GM21825 (cell line): ENCODE measurements around the gene TRMT61B.

Experiments
- ATAC-seq: cut with Tn5 transposase; IDR thresholded peaks from one replicate; pipeline ENCODE4 v1.9.1; 2021; ENCODE audit warnings: mild to moderate bottlenecking, moderate library complexity; ENCODE audit not compliant: unreplicated experiment

Gene TRMT61B

DNA sequence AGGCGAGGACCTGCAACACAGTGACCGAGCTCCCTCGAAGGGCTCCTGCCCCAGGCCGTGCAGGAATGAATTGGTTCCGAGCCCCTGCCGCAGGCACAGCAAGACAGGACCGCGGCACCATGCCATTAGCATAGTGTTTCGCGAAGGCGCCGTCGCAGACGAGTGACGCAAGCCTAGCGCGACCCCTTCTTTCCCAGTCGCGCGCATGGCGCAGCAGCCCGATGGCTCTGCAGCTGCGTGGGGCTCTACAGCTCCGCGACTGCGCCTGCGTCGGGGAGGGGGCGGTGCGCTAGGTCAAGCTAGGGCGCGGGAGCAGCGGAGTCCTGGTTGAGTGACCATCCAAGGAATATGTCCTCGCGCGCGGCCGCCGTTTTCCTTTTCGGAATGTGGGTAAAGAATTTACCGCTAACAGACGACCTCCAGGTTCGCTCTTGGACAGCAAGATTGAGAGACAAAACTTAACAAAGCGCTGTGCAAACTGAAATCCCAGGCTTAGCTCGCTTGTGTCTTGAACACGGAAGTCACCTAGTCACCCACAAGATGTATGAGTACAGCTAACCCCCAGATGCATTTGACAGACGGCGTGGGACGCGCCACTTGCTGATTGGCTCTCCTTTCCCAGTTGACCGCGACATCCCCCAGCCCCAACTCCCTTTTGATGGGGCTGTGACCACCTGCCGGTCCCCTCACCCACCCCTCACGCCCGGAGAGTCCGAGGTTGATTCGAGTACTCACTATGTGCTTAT lies at the start of gene TRMT61B:
Gene TRMT61B, minus strand, starts transcription at position 164 of the 746 bp plus-strand sequence. Its CDS starts 32 bp downstream, at position 132.
- ATAC-seq, result peak; percentile 92

DNA sequence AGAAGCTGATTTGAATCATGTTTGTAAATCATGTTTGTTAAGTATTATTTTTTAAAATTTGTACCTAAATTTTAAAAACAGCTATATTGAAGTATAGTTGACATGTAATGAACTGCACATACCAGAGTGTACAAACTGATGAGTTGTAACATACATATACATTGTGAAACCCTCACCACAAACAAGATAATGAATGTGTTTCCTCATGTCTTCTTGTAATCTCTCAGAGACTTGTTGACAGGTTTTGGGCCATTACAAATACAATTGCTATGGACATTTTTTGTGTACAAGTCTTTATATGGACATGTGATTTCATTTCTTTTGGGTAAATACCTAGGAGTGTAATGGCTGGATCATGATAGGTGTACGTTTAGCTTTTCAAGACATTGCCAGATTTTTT lies 45.8 kb upstream of the TRMT61B start:
- no peak for ATAC-seq

- no peak for ATAC-seq
These were observed 39.7 kb upstream of the TRMT61B start for GRCh38 chr2:28909655-28910353.

GRCh38 chr2:28908172-28908571 lies 38.1 kb upstream of the TRMT61B start:
- no peak for ATAC-seq

DNA sequence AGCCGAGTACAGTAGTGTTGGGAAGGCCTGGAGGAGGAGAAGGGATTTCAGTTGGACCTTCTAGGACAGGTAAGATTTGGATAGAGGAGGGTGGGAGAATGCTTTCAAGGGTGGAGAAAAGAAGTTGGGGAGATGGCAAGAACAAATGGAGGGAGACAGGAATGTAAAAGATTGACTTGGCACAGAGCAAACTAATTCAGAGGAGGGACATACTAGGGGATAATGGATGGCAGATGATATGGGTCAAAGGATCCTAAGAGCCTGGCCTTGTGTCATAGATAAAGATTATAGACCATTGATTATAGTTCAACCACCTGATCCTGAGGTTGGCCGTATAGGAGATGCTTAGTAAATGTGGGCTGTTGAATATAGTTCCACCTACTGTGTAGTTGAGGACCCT lies 36.7 kb upstream of the TRMT61B start:
- no peak for ATAC-seq

DNA sequence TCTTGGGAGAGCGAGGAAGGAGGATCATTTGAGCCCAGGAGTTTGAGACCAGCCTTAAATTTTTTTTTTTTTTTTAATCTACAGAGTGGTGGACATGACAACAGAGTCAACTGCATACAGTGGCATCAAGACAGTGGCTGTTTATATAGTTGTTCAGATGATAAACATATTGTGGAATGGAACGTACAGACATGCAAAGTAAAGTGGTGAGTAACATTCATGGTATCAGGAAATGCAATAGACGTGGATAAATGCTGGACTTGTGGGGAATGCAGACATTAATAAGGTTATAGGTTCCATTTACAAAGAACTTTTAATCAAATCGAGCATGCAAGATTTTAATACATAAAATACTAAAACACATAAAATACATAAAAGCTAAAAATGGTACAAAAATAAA lies 36.3 kb upstream of the TRMT61B start:
- no peak for ATAC-seq

DNA sequence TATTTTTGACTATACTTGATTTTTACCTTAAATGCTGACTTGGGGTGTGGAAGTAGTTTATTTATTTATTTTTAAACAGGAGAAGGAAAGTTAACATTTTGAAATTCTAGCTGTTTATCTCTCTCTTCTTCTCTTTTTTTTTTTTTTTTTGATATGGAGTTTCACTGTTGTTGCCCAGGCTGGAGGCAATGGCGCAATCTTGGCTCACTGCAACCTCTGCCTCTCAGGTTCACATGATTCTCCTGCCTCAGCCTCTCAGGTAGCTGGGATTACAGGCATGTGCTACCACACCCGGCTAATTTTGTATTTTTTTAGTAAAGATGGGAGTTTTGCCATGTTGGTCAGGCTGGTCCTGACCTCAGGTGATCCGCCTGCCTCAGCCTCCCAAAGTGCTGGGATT lies 35.4 kb upstream of the TRMT61B start:
- ATAC-seq, result no peak

GRCh38 chr2:28904802-28905457 lies 34.8 kb upstream of the TRMT61B start:
- ATAC-seq, result no peak

DNA sequence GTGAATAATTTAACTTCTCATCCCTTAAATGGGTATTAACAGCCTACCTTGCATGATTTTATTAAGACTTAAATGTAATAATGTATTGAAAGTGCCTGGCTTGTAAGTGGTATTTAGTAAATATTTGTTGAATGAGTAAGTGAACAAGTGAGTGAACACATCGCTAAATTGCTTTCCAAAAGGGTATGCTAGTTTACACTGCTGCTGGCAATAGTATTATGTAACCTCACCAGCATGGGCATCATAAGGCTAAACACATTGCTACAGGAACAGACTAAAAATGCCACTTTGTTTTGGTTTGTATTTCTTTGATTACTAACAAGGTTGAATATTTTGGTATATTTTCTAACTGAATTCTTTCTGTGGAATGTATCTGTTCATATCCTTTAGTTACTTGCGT lies 34.2 kb upstream of the TRMT61B start:
- no peak for ATAC-seq

GRCh38 chr2:28902584-28902983 lies 32.5 kb upstream of the TRMT61B start:
- ATAC-seq, result no peak

DNA sequence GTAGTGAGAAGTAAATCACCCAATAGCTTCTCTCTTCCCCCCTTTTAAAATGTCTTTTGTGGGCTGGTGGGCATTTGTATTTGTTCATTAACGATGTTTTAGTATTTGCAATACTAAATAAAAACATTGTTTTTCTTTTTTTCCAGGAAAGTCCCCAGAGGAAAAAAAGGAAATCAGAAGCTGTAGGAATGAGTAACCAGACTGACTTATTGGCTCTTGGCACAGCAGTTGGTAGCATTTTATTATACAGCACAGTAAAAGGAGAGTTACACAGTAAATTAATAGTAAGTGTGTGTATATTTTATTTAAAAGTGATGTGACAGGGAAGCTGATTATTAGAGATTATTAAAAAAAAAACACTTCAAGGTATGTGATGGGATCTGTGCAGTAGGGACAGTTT lies 31.7 kb upstream of the TRMT61B start:
- ATAC-seq, result no peak

DNA sequence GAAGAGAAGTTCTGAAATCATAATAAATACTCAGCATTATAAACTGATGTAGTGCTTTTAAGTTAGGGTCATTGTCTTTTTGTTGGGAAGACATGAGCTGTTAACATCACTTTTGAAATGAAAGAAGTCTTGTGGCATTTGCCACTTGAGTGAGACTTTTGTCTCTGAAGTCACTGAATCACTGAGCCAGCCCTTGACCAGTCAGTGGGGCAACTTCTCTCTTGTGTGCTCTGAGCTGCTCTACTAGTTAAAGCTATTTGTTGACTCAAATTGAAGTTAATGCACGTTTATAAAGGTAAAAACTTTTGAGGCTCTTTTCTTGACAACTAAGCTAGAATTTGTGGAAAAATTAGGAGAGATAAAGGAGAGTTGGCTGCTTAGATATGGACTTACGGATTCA lies 31.1 kb upstream of the TRMT61B start:
- no peak for ATAC-seq

GRCh38 chr2:28898048-28898447 lies 27.9 kb upstream of the TRMT61B start:
- no peak for ATAC-seq

- ATAC-seq, result no peak
These were observed 26.8 kb upstream of the TRMT61B start for GRCh38 chr2:28896906-28897305.

DNA sequence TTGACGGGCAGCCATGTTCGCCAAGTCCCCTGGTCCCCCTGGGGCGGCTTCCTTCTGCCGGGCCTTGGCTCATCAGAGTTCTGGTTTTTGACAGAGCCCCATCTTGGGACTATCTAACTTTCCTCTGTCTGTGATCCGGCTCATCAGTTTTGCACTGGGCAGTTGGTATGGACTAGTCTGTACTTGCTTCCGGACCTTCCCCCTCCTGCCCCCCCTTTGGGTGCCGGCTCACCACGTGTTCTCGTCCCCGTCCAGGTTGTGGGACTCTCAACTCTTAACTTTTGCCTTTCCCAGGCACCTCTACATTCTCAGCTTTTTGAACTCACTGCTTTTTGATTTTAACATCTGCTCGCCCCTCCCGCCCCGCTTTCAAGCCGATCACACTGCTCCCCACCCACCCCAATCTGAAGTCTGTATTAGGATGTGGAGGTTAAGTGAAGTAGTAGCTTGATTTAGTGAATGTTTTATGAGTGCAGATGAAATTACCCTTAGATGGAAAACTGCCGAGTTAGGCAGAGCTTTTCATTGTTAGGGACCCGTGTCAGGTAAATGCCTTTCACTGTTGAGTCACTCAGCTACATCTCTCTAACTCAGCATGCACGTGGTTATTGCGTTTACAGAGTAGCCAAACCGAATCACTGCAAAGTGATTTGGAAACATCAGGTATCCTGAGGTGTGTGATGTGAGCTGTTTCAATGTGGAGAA lies 25.2 kb upstream of the TRMT61B start:
- ATAC-seq, result peak; percentile 21

DNA sequence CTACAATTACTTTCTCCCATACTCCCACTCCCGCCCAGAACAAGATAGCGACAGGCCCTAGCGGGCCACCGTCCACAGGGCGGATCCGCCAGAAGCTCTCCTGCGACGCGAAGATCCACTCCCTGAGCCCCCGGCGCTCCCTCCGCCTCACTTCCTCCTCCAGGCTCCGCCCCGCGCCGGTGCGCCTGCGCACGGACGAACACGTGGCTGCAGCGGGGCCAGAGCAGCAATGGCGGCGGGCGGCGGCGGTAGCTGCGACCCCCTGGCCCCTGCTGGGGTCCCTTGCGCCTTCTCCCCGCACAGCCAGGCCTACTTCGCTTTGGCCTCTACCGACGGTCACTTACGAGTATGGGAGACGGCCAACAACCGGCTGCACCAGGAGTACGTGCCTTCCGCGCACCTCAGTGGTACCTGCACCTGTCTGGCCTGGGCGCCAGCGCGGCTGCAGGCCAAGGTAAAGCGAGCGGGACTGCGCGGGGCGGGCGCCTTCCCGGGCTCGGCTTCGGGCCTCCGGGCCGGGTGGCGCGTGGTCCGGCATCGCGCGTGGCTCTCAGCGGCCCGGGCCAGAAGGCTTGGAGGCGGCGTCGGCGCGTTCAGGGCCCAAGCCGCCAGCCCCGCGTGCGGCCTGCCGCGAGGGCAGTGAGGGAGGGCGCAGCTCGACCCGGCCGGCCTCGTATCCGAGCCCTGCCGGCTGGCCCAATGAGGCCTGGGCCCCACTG lies 24.5 kb upstream of the TRMT61B start, which contains the start of gene WDR43:
Gene WDR43, plus strand, starts transcription at position 198 of the 719 bp plus-strand sequence. Its CDS starts 32 bp downstream, at position 230.
- peak; percentile 92 for ATAC-seq

GRCh38 chr2:28893488-28893887 lies 23.4 kb upstream of the TRMT61B start:
- ATAC-seq, result no peak

GRCh38 chr2:28880193-28880592 lies 10.1 kb upstream of the TRMT61B start:
- ATAC-seq, result no peak

DNA sequence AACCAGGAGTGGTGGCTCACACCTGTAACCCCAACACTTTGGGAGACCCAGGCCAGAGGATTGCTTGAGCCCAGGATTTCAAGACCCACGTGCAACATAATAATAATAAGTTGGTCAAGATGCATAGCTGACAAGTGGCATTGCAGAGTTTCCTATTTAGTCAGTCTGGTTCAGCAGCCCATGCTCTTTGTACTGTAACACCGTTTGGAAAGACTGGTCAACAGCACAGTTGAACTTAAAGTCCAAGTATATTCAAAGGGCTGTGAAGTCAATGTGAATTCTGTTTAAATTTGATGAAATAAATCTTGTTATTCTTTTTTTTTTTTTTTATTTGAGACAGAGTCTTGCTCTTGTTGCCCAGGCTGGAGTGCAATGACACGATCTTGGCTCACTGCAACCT lies 1.5 kb upstream of the TRMT61B start:
- no peak for ATAC-seq

DNA sequence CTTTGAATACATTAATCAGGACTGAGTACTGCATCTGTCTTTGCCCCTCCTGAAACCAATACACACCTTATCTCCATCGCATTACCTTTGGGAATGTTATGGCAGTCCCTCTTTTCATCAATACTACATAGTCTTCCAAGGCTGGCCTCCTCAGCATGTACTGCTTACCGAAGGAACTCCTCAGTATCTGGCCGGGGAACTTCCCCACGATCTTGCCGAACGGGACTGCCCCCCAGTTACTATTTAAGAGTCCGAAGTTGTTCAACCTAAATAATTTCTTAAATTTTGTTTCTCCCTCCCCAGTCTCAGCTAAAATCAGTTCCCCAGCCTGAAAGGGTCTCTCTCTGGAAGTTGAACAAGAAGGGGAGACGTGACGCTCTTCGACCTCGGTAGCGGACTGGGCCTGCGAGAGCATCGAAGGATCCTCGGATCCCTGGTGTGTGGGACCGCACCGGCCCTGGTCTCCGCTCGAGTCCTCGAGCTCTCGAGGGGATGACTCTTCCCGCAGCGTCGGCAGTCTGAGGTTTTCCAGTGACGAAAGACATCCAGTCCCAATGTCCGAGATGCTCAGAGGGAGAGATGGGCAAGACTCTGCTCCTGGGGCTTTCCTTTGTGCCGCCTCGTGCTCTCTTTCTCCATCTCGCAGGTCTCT lies 489 bp downstream of the TRMT61B start:
- peak; percentile 30 for ATAC-seq
